ENCODE measurements around the gene TRAK1.

TRAK1 gene

DNA sequence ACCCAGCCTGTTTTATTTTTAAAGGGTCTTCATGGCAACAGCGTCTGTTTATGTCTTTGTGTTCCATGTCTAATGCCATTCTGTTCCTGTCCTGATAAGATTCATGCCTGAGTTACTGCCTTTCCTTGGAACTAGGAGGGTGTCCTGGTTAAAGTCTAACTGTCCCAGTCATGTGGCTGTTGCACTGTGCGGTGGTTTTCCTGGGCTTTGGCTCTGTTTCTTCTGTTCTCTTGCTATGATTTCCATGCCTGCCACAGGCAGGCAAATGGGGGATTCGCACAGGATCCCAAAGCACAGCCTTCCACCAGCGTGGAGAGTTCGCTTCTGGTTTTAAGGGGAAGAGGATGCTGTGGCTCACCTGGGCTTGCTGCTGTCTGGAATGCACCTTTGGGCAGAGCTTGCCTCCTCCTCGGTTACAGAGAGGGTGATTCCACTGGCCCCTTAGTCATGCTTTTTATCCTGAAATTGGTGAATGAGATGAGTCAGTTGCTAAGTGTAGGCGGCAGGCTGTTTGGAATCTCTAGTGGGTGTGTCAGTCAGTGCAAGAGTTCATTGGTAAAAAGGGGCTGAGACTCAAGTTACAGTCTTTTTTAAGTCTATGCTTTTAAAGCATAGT, 88.1 kb downstream of the TRAK1 start:
- peak; percentile 55 for DNase-seq (ENCODE audit: low spot score)

- DNase-seq (ENCODE audit: low spot score), result peak; percentile 34
Measured at GRCh38 chr3:42180901-42181300, 89.7 kb downstream of the TRAK1 start.

GRCh38 chr3:42182555-42182954, 91.4 kb downstream of the TRAK1 start:
- DNase-seq (ENCODE audit: low spot score), result no peak

DNA sequence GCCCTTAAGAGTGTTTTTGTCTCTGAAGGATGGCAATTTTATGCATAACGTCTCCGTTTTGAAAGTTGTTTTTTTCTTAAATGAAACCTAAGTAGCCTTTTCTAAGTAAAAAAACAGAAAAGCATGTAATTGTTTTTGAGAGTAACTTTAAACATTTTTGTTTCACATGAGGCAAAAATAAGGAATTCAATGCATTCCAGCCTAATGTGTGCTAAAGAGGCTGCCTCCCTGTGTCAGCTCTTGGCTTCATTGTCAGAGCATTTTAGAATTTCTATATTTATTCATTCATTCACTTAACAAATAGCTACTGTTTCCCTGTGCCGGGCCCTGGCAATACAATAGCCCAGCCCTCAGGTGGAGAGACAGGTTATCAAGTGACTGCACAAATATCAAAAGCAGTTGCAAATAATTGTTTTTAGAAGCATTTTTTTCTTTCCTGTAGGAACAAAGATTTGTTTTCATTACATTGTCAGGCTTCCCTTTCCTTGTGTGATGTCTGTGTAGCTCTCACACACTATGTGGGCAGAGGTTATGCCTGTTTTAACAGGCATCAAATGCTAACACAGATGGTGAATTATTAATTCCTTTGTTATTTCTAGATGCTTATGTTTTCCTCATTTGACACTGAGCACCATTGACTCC, 93.0 kb downstream of the TRAK1 start:
- DNase-seq (ENCODE audit: low spot score), result no peak

GRCh38 chr3:42184651-42185443, 93.7 kb downstream of the TRAK1 start:
- no peak for DNase-seq (ENCODE audit: low spot score)

- no peak for DNase-seq (ENCODE audit: low spot score)
Measured at GRCh38 chr3:42187936-42188335, 96.8 kb downstream of the TRAK1 start.

GRCh38 chr3:42188376-42188775, 97.2 kb downstream of the TRAK1 start:
- DNase-seq (ENCODE audit: low spot score), result no peak

DNA sequence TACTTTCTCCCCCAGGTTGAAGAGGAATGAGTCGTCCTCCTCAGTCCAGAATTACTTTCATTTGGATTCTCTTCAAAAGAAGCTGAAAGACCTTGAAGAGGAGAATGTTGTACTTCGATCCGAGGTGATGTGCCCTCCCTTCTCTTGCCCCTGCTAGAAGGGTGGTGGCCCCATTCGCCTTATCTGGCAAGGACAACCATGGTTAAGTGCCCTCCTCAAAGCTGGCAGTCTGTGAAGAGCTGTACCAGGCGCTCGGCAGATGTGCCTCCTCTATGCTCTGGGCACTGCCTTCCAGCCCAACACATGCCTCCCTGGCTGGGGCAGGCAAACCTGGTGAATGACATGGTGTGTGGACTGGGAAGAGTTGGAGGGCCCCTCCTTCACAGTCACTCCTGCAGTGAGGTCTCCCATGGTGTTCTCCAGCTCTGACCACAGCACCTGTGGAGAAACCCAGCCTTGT, 97.9 kb downstream of the TRAK1 start:
- DNase-seq (ENCODE audit: low spot score), result no peak

- DNase-seq (ENCODE audit: low spot score), result no peak
Measured at GRCh38 chr3:42189736-42190135, 98.6 kb downstream of the TRAK1 start.

DNA sequence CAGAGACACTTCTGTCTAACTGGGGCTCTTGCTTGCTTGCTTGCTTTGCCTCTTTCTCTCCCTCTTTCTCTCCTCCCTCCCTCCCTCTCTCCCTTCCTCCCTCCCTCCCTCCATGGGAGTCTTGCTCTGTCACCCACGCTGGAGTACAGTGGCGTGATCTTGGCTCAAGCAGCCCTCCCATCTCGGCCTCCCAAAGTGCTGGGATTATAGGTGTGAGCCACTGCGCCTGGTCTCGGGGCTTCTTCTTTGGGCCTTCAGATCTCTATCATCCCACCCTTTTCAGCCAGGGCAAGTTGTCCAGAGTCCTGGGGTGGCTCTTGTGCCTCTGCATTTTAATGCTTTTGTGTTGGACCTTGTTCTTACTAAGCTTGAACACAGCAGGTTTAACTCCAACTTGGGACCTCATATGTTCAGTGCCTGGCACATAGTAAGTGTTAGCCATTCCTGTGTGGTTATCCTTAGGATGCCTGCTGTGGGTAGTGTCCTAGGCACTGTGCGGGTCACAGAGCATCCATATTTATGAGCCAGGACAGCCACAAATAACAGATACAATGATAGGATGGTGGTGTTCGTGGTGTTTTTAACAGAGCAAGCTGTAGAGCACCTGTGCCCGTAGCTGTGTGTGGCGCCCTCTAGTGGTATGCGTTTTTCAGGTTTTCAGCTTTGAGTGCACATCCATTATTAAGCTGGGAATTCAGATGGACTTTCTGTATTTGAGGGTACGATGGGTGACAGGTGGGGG, 99.7 kb downstream of the TRAK1 start:
- DNase-seq (ENCODE audit: low spot score), result peak; percentile 73

GRCh38 chr3:42191443-42191747, 100.2 kb downstream of the TRAK1 start:
- DNase-seq (ENCODE audit: low spot score), result no peak

DNA sequence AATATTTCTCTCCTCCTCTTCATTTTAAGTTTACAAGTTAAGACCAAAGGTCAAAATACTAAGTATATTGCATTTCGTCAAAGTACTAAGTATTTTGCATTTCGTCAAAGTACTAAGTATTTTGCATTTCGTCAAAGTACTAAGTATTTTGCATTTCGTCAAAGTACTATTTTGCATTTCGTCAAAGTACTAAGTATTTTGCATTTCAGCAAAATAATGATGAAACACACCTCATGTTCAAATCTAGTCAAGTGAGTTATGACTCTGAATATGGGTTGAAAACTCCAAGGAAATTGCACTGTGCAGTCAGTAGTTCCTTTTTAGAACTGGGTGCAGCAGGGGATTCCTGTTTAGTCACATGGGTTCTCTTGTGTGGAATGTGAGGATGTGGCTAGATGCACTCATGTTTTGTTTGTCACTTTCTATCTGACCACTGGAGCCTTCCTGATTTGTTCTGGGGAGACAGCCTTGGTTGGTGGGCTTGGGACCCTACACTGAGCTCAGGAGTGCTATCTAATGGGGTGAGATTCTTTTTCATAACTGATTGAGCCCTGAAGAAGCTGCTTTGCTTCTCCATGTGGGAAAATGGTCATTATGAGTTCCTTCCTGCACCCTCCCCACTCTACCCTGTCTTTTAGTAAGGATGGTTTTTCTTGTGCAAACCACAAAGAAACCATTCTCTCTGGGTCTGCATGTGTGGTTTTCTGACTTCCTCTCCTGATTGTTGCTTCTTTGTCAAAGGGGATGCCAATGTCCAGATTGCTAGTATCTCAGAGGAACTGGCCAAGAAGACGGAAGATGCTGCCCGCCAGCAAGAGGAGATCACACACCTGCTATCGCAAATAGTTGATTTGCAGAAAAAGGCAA, 101.4 kb downstream of the TRAK1 start:
- no peak for DNase-seq (ENCODE audit: low spot score)

GRCh38 chr3:42194943-42195510, 103.9 kb downstream of the TRAK1 start:
- no peak for DNase-seq (ENCODE audit: low spot score)

GRCh38 chr3:42195879-42196330, 104.7 kb downstream of the TRAK1 start:
- no peak for DNase-seq (ENCODE audit: low spot score)

- DNase-seq (ENCODE audit: low spot score), result no peak
Measured at GRCh38 chr3:42198709-42199108, 107.6 kb downstream of the TRAK1 start.

DNA sequence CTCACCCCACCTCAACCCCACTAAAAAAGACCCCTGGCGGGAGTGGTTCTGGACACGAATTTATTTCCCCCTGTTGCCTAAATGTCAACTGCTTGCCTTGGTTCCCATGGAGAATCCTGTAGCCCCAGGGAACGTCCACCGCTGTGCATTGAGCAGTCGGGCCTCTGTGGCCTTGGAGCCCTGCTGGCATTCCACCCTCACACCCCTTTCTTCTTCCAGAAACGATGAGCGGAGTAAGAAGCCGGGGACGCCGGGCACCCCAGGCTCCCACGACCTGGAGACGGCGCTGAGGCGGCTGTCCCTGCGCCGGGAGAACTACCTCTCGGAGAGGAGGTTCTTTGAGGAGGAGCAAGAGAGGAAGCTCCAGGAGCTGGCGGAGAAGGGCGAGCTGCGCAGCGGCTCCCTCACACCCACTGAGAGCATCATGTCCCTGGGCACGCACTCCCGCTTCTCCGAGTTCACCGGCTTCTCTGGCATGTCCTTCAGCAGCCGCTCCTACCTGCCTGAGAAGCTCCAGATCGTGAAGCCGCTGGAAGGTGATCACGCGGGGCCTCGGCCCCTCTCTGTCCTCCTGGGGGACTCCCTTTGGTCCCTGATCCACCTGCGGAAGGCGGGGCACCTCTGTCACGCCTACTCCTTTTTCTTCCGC, 111.2 kb downstream of the TRAK1 start:
- DNase-seq (ENCODE audit: low spot score), result no peak

DNA sequence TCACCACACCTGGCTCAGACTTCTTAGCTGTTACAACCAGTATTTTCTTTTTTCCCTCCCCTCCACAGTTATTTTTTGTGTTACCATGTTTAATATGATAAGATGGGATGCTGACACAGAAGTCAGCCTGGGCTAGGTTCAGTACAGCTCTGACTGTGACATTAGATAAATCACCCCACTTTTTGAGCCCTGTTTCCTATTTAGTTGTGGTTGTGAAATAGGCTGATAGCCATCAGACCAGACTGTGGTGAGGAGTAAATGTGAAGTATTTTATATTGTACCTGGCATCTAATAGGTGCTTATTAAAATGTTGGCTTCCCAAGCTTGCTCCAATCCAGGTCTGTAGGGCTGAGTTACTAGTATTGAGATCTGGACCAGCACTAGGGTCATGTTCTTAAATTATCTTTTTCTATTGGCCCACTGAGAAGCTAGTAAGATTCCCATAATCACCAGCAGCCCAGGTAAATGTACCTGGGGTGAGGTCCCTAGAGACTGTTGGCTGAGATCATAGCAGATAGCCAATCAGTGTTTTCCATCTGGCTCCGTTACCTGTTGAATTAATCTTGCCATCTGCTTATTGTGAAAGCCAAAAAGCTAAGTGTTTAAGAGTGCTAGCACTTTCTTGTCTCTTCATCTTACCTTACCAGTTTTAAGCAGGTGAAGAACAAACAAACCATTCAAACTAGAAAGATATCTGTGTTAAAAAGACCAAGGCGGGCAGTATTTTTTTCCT, 113.9 kb downstream of the TRAK1 start:
- no peak for DNase-seq (ENCODE audit: low spot score)

DNA sequence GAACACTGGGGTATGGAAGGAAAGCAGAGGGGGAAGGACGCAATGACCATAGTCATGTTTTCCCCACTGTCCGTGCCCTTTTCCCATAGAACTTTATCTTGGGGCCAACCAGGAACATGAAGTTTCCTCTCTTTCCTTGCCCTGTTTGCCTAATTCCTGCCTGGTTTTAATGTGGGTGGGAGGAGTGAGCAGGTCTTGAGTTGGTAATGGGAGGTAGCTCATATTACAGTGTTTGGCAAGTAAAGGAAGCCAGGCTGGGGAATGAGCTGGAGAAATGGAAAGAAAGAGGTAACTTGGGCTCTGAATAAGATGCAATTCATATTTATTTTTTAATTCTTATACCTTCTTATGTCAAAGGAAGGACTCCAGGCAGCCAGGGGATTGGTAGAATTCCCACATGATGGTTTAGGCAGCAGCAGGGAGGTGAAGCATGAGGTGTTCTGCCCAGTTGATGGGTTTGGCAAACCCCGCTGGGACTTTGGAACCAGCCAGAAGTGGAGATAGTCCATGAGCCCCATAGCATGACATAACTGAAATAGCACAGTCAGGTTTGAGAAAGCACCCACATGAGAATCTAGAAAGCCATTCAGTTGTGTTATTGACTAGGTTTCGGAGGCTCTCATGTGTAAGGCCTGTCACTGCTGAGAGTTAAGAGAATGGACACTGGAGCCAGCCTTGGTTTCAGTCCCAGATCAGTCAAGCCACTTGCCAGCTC, 114.8 kb downstream of the TRAK1 start:
- peak; percentile 46 for DNase-seq (ENCODE audit: low spot score)

- no peak for DNase-seq (ENCODE audit: low spot score)
Measured at GRCh38 chr3:42209917-42210316, 118.8 kb downstream of the TRAK1 start.

Measured in HuH-7 (cell line).